HepG2 (cell line): ENCODE results near the gene TGM1. TPM values are rescaled to one million over a fixed set of nuclear protein-coding genes. Genes with fewer than 3 reads are reported as not detected.

Experiments used
- ATAC-seq: fragments of 200-7000 bp; cut with Tn5 transposase; 3 replicates; pipeline ENCODE4 v1.9.1; 2020; ENCODE audit warnings: mild to moderate bottlenecking, moderate library complexity
- BruUV-seq: library from RNA; stranded (reverse); fragments of 400-500 nt; replicated peaks from 2 replicates; lab custom pipeline; 2021; lab: Mats Ljungman, UMichigan
- CTCF ChIA-PET: fragments of 300-600 bp; formaldehyde crosslinking; extraction: SDS; loops from one replicate; lab custom pipeline; 2021; ENCODE audit warnings: low total read pairs, inconsistent platforms, low intra/inter-chr PET ratio; lab: Yijun Ruan, JAX
- POLR2A ChIA-PET: fragments of 350-600 bp; sonication (Branson Sonifier 250); formaldehyde crosslinking; loops from one replicate; lab custom pipeline; 2020; ENCODE audit warnings: antibody characterized with exemption, inconsistent platforms; lab: Yijun Ruan, JAX
- DNase-seq: peaks from one replicate; pipeline ENCODE4 v3.0.0-alpha.2; 2015; ENCODE audit warnings: low spot score
- FAIRE-seq: peaks from 3 replicates; lab custom pipeline; 2011; peaks lifted over from hg19 to GRCh38; lab: Jason Lieb, UNC
- H2AFZ ChIP-seq: one replicate; pipeline ENCODE4 v1.6.1; 2011; ENCODE audit warnings: low read length, inconsistent platforms
- H3K27ac ChIP-seq: fragments of 300-600 bp; 3 replicates; pipeline ENCODE4 v1.8.0; 2011; ENCODE audit warnings: mixed run types, mild to moderate bottlenecking, mixed read lengths, low read length, inconsistent platforms; ENCODE audit not compliant: insufficient read depth; ENCODE audit errors: extremely low read length
- H3K27me3 ChIP-seq, 2 experiments: fragments of 200-600 bp in 1 of 2; 2 replicates in 1 of 2; 3 replicates in 1 of 2; pipeline versions ENCODE4 v1.6.0 to v1.8.0; 2011; ENCODE audit warnings: low read length in 2 of 2, mild to moderate bottlenecking in 2 of 2, moderate library complexity in 2 of 2, inconsistent platforms in 1 of 2; ENCODE audit not compliant: insufficient read depth in 2 of 2, control insufficient read depth in 1 of 2
- H3K36me3 ChIP-seq, 2 experiments: fragments of 200-600 bp in 1 of 2; replicated peaks in 1 of 2; 2 replicates in 1 of 2; 3 replicates in 1 of 2; pipeline versions ENCODE4 v1.5.1 to v1.8.0; 2011; ENCODE audit warnings: low read length in 2 of 2, inconsistent platforms in 1 of 2; ENCODE audit not compliant: insufficient read depth in 2 of 2, control insufficient read depth in 1 of 2
- H3K4me1 ChIP-seq: 2 replicates; pipeline ENCODE4 v1.5.1; 2012; ENCODE audit warnings: low read length, inconsistent platforms; ENCODE audit not compliant: insufficient read depth
- H3K4me2 ChIP-seq: 2 replicates; pipeline ENCODE4 v1.6.0; 2011; ENCODE audit warnings: low read depth, low read length, inconsistent platforms
- H3K4me3 ChIP-seq, 3 experiments: fragments of 200-600 bp in 1 of 3; sonication (generic), shearing (Covaris generic) in 1 of 3; replicated peaks in 1 of 3; 2 replicates each; pipeline ENCODE4 v1.5.1; 2011 to 2016; ENCODE audit warnings: low read length in 3 of 3, inconsistent platforms in 2 of 3, low read depth in 2 of 3, mild to moderate bottlenecking in 2 of 3, control low read depth in 1 of 3, mixed read lengths in 1 of 3; ENCODE audit not compliant: insufficient read depth in 1 of 3
- H3K79me2 ChIP-seq: one replicate; pipeline ENCODE4 v1.6.1; 2011; ENCODE audit warnings: low read length, inconsistent platforms; ENCODE audit not compliant: insufficient read depth
- H3K9ac ChIP-seq: 2 replicates; pipeline ENCODE4 v1.6.0; 2011; ENCODE audit warnings: mild to moderate bottlenecking, low read depth, low read length, inconsistent platforms; ENCODE audit not compliant: insufficient read depth
- H3K9me3 ChIP-seq: 2 replicates; pipeline ENCODE4 v1.5.1; 2012; ENCODE audit warnings: mild to moderate bottlenecking, low read length
- H4K20me1 ChIP-seq: 2 replicates; pipeline ENCODE4 v1.6.0; 2011; ENCODE audit warnings: inconsistent platforms, mild to moderate bottlenecking, low read length, moderate library complexity; ENCODE audit not compliant: insufficient read depth
- ARID2 ChIP-seq: sonication (generic); formaldehyde crosslinking; IDR thresholded peaks from 2 replicates; pipeline ENCODE4 v1.8.1; 2022; ENCODE audit warnings: mild to moderate bottlenecking, missing genetic modification reagents, borderline replicate concordance
- ARNT2 ChIP-seq: sonication (generic); formaldehyde crosslinking; IDR thresholded peaks from 2 replicates; pipeline ENCODE4 v1.8.0; 2022; ENCODE audit warnings: mild to moderate bottlenecking, low read depth, missing genetic modification reagents, moderate library complexity
- CHD4 ChIP-seq: fragments of 200-600 bp; sonication (generic); IDR thresholded peaks from 2 replicates; pipeline ENCODE4 v1.7.0; 2017; ENCODE audit warnings: mild to moderate bottlenecking, low read length, borderline replicate concordance
- DR1 ChIP-seq: sonication (generic); formaldehyde crosslinking; IDR thresholded peaks from 2 replicates; pipeline ENCODE4 v1.8.0; 2021; ENCODE audit warnings: mild to moderate bottlenecking, missing genetic modification reagents, inconsistent platforms
- HMGA1 ChIP-seq: sonication (generic); formaldehyde crosslinking; conservative IDR thresholded peaks from 2 replicates; pipeline ENCODE4 v1.4.0; 2020; ENCODE audit warnings: missing genetic modification reagents
- IRF2 ChIP-seq: IDR thresholded peaks from 2 replicates; pipeline ENCODE4 v1.6.1; 2018; ENCODE audit warnings: missing genetic modification reagents, missing compliant biosample characterization
- KDM6A ChIP-seq: IDR thresholded peaks from 2 replicates; pipeline ENCODE4 v1.6.1; 2016; ENCODE audit warnings: low read depth
- NCOA1 ChIP-seq: sonication (generic); formaldehyde crosslinking; IDR thresholded peaks from 2 replicates; pipeline ENCODE4 v1.9.0; 2021; ENCODE audit warnings: missing genetic modification reagents
- NFE2L1 ChIP-seq: sonication (generic); formaldehyde crosslinking; IDR thresholded peaks from 2 replicates; pipeline ENCODE4 v1.4.0; 2020; ENCODE audit warnings: missing genetic modification reagents, mild to moderate bottlenecking, borderline replicate concordance
- NR2F2 ChIP-seq: IDR thresholded peaks from 2 replicates; pipeline ENCODE4 v1.6.1; 2012; ENCODE audit warnings: low read depth, inconsistent platforms, borderline replicate concordance
- PHF21A ChIP-seq: sonication (generic); formaldehyde crosslinking; IDR thresholded peaks from 2 replicates; pipeline ENCODE4 v1.5.0; 2020; ENCODE audit warnings: mild to moderate bottlenecking, missing genetic modification reagents
- SIN3A ChIP-seq: IDR thresholded peaks from 2 replicates; pipeline ENCODE4 v1.6.1; 2011; ENCODE audit warnings: low read depth, mild to moderate bottlenecking, control low read depth, low read length, borderline replicate concordance
- STAT5B ChIP-seq: sonication (generic); formaldehyde crosslinking; IDR thresholded peaks from 2 replicates; pipeline ENCODE4 v1.4.0; 2020; ENCODE audit warnings: missing genetic modification reagents
- TBX2 ChIP-seq: sonication (generic); formaldehyde crosslinking; IDR thresholded peaks from 2 replicates; pipeline ENCODE4 v1.5.0; 2020; ENCODE audit warnings: missing genetic modification reagents, mild to moderate bottlenecking, borderline replicate concordance
- ZFP36L1 ChIP-seq: sonication (generic); formaldehyde crosslinking; IDR thresholded peaks from 2 replicates; pipeline ENCODE4 v1.8.0; 2022; ENCODE audit warnings: mild to moderate bottlenecking, missing genetic modification reagents, moderate library complexity
- ZNF263 ChIP-seq: sonication (generic); formaldehyde crosslinking; IDR thresholded peaks from 2 replicates; pipeline ENCODE4 v1.4.0; 2020; ENCODE audit warnings: missing genetic modification reagents
- ZNF3 ChIP-seq: IDR thresholded peaks from 2 replicates; pipeline ENCODE4 v1.7.0; 2017; ENCODE audit warnings: inconsistent platforms
- ZNF441 ChIP-seq: sonication (generic); formaldehyde crosslinking; IDR thresholded peaks from 2 replicates; pipeline ENCODE4 v1.7.0; 2021; ENCODE audit warnings: missing genetic modification reagents, borderline replicate concordance
- ZNF652 ChIP-seq: IDR thresholded peaks from 2 replicates; pipeline ENCODE4 v1.6.1; 2016; ENCODE audit warnings: low read depth, borderline replicate concordance
- ZNF816 ChIP-seq: sonication (generic); formaldehyde crosslinking; IDR thresholded peaks from 2 replicates; pipeline ENCODE4 v1.8.0; 2022; ENCODE audit warnings: missing genetic modification reagents, mild to moderate bottlenecking, borderline replicate concordance
- WGBS: methylation state at CpG from one replicate; pipeline ENCODE4 v1.1.6; 2017; ENCODE audit warnings: low lambda C conversion rate; 5-methylcytosine and 5-hydroxymethylcytosine counted together
- in situ Hi-C: cut with HindIII; loops from 2 replicates; pipeline ENCODE4 v1.10.0; 2017; ENCODE audit warnings: low pct_unique_long_range_greater_than_20kb; ENCODE audit not compliant: extremely low pct_ligation_motif_present
- intact Hi-C: fragments of 100-400 bp; cut with micrococcal nuclease; formaldehyde crosslinking; loops from one replicate; pipeline ENCODE4 v1.10.0; 2022; ENCODE audit not compliant: unreplicated experiment
- polyA plus RNA-seq, 8 experiments: library from polyadenylated mRNA; depleted of rRNA in 3 of 8; stranded (reverse) in 7 of 8; unstranded in 1 of 8; fragments of >200 nt; fragmentation: Illumina TruSeq in 4 of 8; extraction: Trizol in 4 of 8; gene quantifications; 2 replicates each; pipeline versions ENCODE4 v1.2.1 to v1.2.3, GENCODE V29; 2011 to 2016; ENCODE audit warnings: low read depth in 4 of 8, missing spikeins in 1 of 8, mixed read lengths in 1 of 8; ENCODE audit not compliant: insufficient read depth in 1 of 8
- total RNA-seq, 5 experiments: library from RNA; depleted of rRNA; stranded (reverse); fragments of >200 nt; fragmentation: Illumina TruSeq; extraction: Trizol; gene quantifications; 2 replicates each; pipeline ENCODE4 v1.2.3, GENCODE V29; 2016; ENCODE audit warnings: low read depth in 1 of 5
- TF ChIP-seq, protein P1 (sequence below): sonication (generic); formaldehyde crosslinking; IDR thresholded peaks from 2 replicates; pipeline ENCODE4 v1.5.1; 2020; ENCODE audit warnings: mild to moderate bottlenecking, missing genetic modification reagents

The TGM1 gene
- total and polyA plus RNA-seq, 2 of the 13 experiments (the other 11 are each of a cell fraction or from before 2014, with no cell fraction given), result 3.2 to 10.6 TPM

DNA sequence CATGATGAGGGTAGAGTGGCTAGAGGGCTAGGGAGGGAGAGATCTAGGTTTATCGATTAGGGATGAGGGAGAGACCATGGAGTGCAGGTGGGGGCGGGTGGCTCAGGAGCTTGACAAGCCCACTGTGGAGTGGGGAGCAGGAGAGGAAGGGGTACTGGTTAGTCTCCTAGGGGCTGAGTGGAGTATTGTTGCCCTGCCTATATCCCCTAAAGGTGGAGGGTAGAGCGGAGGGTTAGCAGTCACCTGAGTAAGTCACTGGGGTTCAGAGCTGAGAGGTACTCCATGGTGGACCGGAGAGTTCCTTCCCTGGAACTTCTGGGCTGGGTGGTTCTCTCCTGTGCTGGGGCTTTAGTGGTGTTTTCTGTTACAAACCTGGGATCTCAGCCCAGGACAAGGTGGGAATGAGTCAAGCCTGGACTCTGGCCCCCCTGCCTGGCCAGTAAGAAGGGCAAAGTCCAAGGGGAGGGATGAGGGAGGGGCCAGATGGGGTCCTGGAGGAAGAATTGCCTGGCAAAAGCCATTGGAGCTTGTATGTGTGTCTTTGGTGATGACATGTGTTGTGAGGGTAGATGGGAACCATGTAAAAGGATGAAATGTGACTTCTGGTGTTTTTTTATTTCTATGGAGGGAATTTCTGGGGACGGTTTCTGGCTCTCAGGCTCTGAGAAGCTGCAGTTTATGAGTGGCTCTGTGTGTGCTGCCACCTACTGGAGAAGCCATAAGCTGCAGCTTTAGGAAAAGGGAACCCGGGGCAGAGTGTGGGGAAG, 44.8 kb upstream of the TGM1 start, which contains the start of gene CIDEB:
Gene CIDEB (minus strand): TSS at position 403 of the 767 bp plus-strand sequence. CDS start 119 bp downstream, at position 284.
- ATAC-seq, result peak; percentile 91
- in situ Hi-C loops (no loop called here), intact Hi-C loops (loop anchor here (1.0 to 2.0 kb wide), 2 partner anchors 8 to 65 kb away; partner anchors contain the start of genes DHRS1, NOP9 and TINF2)
- Histone ChIP-seq H3K36me3 (peaks cover 36 to 43% of the 10 kb centered on the region in 2 experiments), H3K4me2 (peak within 1 kb of the TSS; percentile 92), H3K9ac (peak within 1 kb of the TSS; percentile 86), H4K20me1 (no peaks in the 10 kb centered on the region), H2AFZ (peak within 1 kb of the TSS; percentile 81), H3K79me2 (peaks cover 9% of the 10 kb centered on the region), H3K4me3 (peak within 1 kb of the TSS; percentile 44 to 73 (median 56)), H3K9me3 (no peaks in the 10 kb centered on the region), H3K4me1 (peaks cover 48% of the 10 kb centered on the region), H3K27me3 (no peaks in the 10 kb centered on the region; a peak in 1 of 5 replicates), H3K27ac (peak within 1 kb of the TSS; percentile 90)
- ChIA-PET POLR2A (interaction anchor here (0.6 to 24.7 kb wide), 53 partner anchors 8 to 1005 kb away, joined by 3 to 850 read pairs (median 6); partner anchors contain the start of genes BCL2L2, CBLN3, CHMP4A and DCAF11), CTCF (interaction anchor here (0.6 to 3.4 kb wide), 7 partner anchors 8 to 742 kb away, joined by 3 to 45 read pairs (median 6); partner anchors contain the start of genes DHRS1, MDP1, NOP9 and TINF2)
- peak; percentile 99 for FAIRE-seq
- peak; percentile 99 for DNase-seq
- WGBS, result 4% methylated on average over 6 of the region's 6 CpGs
- BruUV-seq, result no TSS peak
- TF ChIP-seq ZNF816, result no peak
- peak; percentile 99 for TF ChIP-seq ZNF263 (CRISPR knock-in tag)
- no peak for TF ChIP-seq HMGA1 (CRISPR knock-in tag)
- no peak; the same call in 1 of the 2 replicates for TF ChIP-seq ZNF441 (CRISPR knock-in tag)
- TF ChIP-seq CHD4, result peak; percentile 90; the same call in 1 of the 2 replicates
- TF ChIP-seq IRF2 (CRISPR knock-in tag), result peak; percentile 97
- no peak for TF ChIP-seq PHF21A (CRISPR knock-in tag)
- peak; percentile 99 for TF ChIP-seq KDM6A
- no peak for TF ChIP-seq NFE2L1 (CRISPR knock-in tag)
- TF ChIP-seq TBX2 (CRISPR knock-in tag), result peak; percentile 95
- no peak for TF ChIP-seq NCOA1
- 0 out of 2 replicates have a peak, but pooled peaks have one; percentile 44 for TF ChIP-seq ARID2
- peak; percentile 52; the same call in 1 of the 2 replicates for TF ChIP-seq ZNF652 (CRISPR knock-in tag)
- TF ChIP-seq ZFP36L1 (CRISPR knock-in tag), result peak; percentile 91
- TF ChIP-seq, protein P1, sequence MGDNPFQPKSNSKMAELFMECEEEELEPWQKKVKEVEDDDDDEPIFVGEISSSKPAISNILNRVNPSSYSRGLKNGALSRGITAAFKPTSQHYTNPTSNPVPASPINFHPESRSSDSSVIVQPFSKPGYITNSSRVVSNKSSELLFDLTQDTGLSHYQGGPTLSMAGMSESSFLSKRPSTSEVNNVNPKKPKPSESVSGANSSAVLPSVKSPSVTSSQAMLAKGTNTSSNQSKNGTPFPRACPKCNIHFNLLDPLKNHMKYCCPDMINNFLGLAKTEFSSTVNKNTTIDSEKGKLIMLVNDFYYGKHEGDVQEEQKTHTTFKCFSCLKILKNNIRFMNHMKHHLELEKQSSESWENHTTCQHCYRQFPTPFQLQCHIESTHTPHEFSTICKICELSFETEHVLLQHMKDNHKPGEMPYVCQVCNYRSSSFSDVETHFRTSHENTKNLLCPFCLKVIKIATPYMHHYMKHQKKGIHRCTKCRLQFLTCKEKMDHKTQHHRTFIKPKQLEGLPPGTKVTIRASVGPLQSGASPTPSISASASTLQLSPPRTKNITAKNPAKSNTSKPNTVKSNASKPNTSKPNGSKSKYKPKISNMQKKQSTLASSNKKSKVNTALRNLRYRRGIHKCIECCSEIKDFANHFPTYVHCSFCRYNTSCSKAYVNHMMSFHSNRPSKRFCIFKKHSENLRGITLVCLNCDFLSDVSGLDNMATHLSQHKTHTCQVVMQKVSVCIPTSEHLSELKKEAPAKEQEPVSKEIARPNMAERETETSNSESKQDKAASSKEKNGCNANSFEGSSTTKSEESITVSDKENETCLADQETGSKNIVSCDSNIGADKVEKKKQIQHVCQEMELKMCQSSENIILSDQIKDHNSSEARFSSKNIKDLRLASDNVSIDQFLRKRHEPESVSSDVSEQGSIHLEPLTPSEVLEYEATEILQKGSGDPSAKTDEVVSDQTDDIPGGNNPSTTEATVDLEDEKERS (CRISPR knock-in tag), result peak; percentile 56
- peak; percentile 84 for TF ChIP-seq SIN3A
- no peak; the same call in 1 of the 2 replicates for TF ChIP-seq DR1 (CRISPR knock-in tag)
- TF ChIP-seq ARNT2, result peak; percentile 91
- TF ChIP-seq STAT5B (CRISPR knock-in tag), result peak; percentile 95
- TF ChIP-seq ZNF3 (CRISPR knock-in tag), result peak; percentile 61; the same call in 1 of the 2 replicates
- TF ChIP-seq NR2F2, result no peak
